Nephron progenitor cell (in vitro differentiated cells): ENCODE data around the gene ANKRD6.
A peak's percentile ranks its signal among the peaks of the same experiment; 100 is the strongest.

Source experiments
- DNase-seq: peaks from one replicate; pipeline ENCODE4 v3.0.0; 2021
- H3K27ac Mint-ChIP-seq: 2 replicates; pipeline ENCODE4 v1.8.0; 2021; ENCODE audit warnings: mild to moderate bottlenecking, moderate library complexity, mixed read lengths
- H3K27me3 Mint-ChIP-seq: 2 replicates; pipeline ENCODE4 v1.8.0; 2021; ENCODE audit warnings: mild to moderate bottlenecking, low read depth, mixed read lengths; ENCODE audit not compliant: poor library complexity
- H3K36me3 Mint-ChIP-seq: 2 replicates; pipeline ENCODE4 v1.8.0; 2021; ENCODE audit warnings: low read depth, mixed read lengths
- H3K4me1 Mint-ChIP-seq: 2 replicates; pipeline ENCODE4 v1.8.0; 2021; ENCODE audit warnings: mixed read lengths
- H3K4me3 Mint-ChIP-seq: 2 replicates; pipeline ENCODE4 v1.8.0; 2021; ENCODE audit warnings: mild to moderate bottlenecking, moderate library complexity, mixed read lengths
- H3K9me3 Mint-ChIP-seq: 2 replicates; pipeline ENCODE4 v1.8.0; 2021; ENCODE audit warnings: mild to moderate bottlenecking, moderate library complexity, mixed read lengths
- CTCF ChIP-seq: fragments of 200-600 bp; sonication (generic); IDR thresholded peaks from 2 replicates; pipeline ENCODE4 v1.5.0; 2021; ENCODE audit warnings: antibody characterized with exemption

The ANKRD6 gene

GRCh38 chr6:89520736-89521135 is 87.8 kb downstream of the ANKRD6 start:
- Mint-ChIP-seq H3K27me3 (peaks cover 7% of the 10 kb centered on the region), H3K9me3 (no peaks in the 10 kb centered on the region), H3K36me3 (peaks cover 3% of the 10 kb centered on the region), H3K4me3 (no peak overlapping the region), H3K27ac (no peak overlapping the region), H3K4me1 (peaks cover 30% of the 10 kb centered on the region)
- no peak for TF ChIP-seq CTCF
- DNase-seq = no peak

DNA sequence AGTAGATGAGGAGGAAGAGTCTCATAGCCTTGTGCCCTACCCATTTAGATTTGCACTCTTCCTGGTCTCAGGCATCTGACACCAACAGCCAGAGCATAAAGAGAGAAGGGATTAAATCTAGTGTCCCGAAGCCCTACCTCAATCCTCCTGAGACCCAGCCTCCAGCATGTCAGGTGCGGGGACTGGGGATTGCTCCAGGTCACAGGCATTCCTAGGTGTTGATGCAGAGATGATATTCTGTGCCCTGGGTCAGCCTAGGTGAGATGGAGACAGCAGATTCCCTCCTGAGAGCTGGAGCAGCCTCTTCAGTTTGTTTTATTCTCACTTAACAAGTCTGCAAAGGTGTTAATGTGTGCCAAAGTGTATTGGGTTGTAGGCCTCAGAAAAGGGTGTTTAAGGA is 89.8 kb downstream of the ANKRD6 start:
- H3K27ac Mint-ChIP-seq = peak overlapping the region; percentile 75
- peaks cover 4% of the 10 kb centered on the region for H3K27me3 Mint-ChIP-seq
- H3K4me3 Mint-ChIP-seq = no peak overlapping the region
- DNase-seq = no peak
- H3K4me1 Mint-ChIP-seq = peaks cover 37% of the 10 kb centered on the region
- no peak for TF ChIP-seq CTCF
- no peaks in the 10 kb centered on the region for H3K36me3 Mint-ChIP-seq
- H3K9me3 Mint-ChIP-seq = no peaks in the 10 kb centered on the region

DNA sequence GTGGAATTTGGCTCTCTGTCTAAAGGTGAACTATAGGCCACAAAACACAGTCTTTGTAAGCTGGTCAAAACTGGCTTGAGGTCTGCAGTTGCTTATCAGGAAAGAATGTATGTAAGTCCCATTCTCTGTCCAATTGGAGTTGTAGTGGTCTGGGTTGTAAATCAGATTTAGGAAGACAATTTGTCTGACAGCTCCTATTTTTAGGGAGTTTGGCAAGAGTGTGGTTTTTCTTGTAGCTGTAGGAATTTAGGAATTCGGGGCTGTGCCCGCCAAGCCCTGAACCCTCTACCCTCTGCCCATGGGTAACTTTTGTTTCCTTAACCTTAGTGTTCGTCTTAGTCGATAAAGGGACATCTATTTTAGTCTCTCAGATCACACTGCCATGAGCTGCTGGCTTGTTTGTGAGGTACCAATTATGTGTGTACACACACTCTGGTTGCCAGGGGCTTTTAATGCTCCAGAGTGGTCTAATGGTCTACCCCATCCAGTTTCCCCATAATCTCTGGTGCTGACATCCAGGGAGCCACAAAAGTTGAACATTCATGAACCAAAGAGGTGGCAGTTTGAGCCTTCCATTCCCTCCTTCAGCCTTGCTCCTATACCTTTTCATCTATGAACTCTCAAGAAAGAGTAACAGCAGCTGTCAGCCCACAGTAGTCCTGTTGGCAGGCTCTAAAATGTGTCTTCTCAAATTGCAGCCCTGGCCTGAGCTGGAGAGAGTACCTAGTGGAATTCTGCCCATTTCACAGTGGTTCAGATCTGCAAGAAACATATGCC is 93.0 kb downstream of the ANKRD6 start:
- Mint-ChIP-seq H3K36me3 (peaks cover 11% of the 10 kb centered on the region), H3K4me3 (no peak overlapping the region), H3K27me3 (peaks cover 3% of the 10 kb centered on the region), H3K9me3 (no peaks in the 10 kb centered on the region), H3K4me1 (peaks cover 53% of the 10 kb centered on the region), H3K27ac (no peak overlapping the region)
- DNase-seq = no peak
- TF ChIP-seq CTCF = no peak

GRCh38 chr6:89526563-89526869 is 93.6 kb downstream of the ANKRD6 start:
- Mint-ChIP-seq H3K36me3 (peaks cover 11% of the 10 kb centered on the region), H3K4me1 (peaks cover 54% of the 10 kb centered on the region), H3K9me3 (no peaks in the 10 kb centered on the region), H3K4me3 (no peak overlapping the region), H3K27ac (no peak overlapping the region), H3K27me3 (peaks cover 3% of the 10 kb centered on the region)
- DNase-seq = no peak
- TF ChIP-seq CTCF = no peak

GRCh38 chr6:89527634-89528033 is 94.7 kb downstream of the ANKRD6 start:
- Mint-ChIP-seq H3K9me3 (no peaks in the 10 kb centered on the region), H3K4me3 (no peak overlapping the region), H3K4me1 (peaks cover 47% of the 10 kb centered on the region), H3K27me3 (peaks cover 3% of the 10 kb centered on the region), H3K36me3 (peaks cover 16% of the 10 kb centered on the region), H3K27ac (no peak overlapping the region)
- TF ChIP-seq CTCF = no peak
- DNase-seq = no peak

- DNase-seq = no peak
- Mint-ChIP-seq H3K36me3 (peaks cover 16% of the 10 kb centered on the region), H3K27ac (no peak overlapping the region), H3K27me3 (no peaks in the 10 kb centered on the region), H3K4me1 (peaks cover 35% of the 10 kb centered on the region), H3K9me3 (no peaks in the 10 kb centered on the region), H3K4me3 (no peak overlapping the region)
- TF ChIP-seq CTCF = no peak
Measured at GRCh38 chr6:89528866-89529265, 95.9 kb downstream of the ANKRD6 start.
